Gastrocnemius medialis (tissue), 4 donors: ENCODE data around the gene HCAR1.

Source experiments
- CTCF ChIP-seq, 5 experiments: fragments of 450-650 bp in 3 of 5; fragments of 200-600 bp in 2 of 5; sonication (generic) in 2 of 5; IDR thresholded peaks in 4 of 5; conservative IDR thresholded peaks in 1 of 5; 1 replicate in 4 of 5; 2 replicates in 1 of 5; pipeline ENCODE4 v1.5.1; 2016 to 2019; ENCODE audit warnings: antibody characterized with exemption in 5 of 5, mild to moderate bottlenecking in 3 of 5, moderate library complexity in 3 of 5
- POLR2A ChIP-seq, 2 donors: fragments of 450-650 bp; IDR thresholded peaks; one replicate each; pipeline ENCODE4 v1.6.1; 2017; ENCODE audit warnings: antibody characterized with exemption in 2 of 2, mild to moderate bottlenecking in 2 of 2, moderate library complexity in 2 of 2

GRCh38 chr12:122732170-122732569, 1.5 kb upstream of the HCAR1 start:
- TF ChIP-seq CTCF (IDR thresholded peaks at IDR 0.05 in 4 of 5, conservative IDR thresholded peaks at IDR 0.05 in 1 of 5) (no peak), POLR2A (IDR thresholded peaks at IDR 0.05) (no peak)
